GM13976 (cell line): Measurements from ENCODE around the gene HPS5.
A peak's percentile ranks its signal among the peaks of the same experiment; 100 is the strongest.
"Not testable (repeated sequence)": the region's sequence is repeated elsewhere in the genome, so short reads cannot be mapped to it uniquely, and the experiment has no call there.

Experiments
- DNase-seq: peaks from one replicate; pipeline ENCODE4 v3.0.0; 2012; ENCODE audit warnings: low spot score
- in situ Hi-C: fragments of 300-500 bp; cut with MboI; formaldehyde crosslinking; loops from one replicate; pipeline ENCODE4 v1.12.0; 2022; ENCODE audit warnings: low sequenced_read_pairs, mixed read lengths, inconsistent platforms; ENCODE audit not compliant: unreplicated experiment
- TF ChIP-seq, protein P1 (sequence below): IDR thresholded peaks from 2 replicates; pipeline ENCODE4 v1.5.1; 2012; ENCODE audit warnings: borderline replicate concordance, mild to moderate bottlenecking; ENCODE audit not compliant: insufficient read depth; ENCODE audit errors: extremely low read depth, missing control alignments, control extremely low read depth

HPS5 gene

GRCh38 chr11:18254781-18255361 lies 67.1 kb downstream of the HPS5 start:
- TF ChIP-seq, protein P1, sequence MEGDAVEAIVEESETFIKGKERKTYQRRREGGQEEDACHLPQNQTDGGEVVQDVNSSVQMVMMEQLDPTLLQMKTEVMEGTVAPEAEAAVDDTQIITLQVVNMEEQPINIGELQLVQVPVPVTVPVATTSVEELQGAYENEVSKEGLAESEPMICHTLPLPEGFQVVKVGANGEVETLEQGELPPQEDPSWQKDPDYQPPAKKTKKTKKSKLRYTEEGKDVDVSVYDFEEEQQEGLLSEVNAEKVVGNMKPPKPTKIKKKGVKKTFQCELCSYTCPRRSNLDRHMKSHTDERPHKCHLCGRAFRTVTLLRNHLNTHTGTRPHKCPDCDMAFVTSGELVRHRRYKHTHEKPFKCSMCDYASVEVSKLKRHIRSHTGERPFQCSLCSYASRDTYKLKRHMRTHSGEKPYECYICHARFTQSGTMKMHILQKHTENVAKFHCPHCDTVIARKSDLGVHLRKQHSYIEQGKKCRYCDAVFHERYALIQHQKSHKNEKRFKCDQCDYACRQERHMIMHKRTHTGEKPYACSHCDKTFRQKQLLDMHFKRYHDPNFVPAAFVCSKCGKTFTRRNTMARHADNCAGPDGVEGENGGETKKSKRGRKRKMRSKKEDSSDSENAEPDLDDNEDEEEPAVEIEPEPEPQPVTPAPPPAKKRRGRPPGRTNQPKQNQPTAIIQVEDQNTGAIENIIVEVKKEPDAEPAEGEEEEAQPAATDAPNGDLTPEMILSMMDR = no peak
- DNase-seq = no peak
- in situ Hi-C loops = no loop called here

- in situ Hi-C loops = no loop called here
Observed at GRCh38 chr11:18253778-18254338, 68.1 kb downstream of the HPS5 start.

DNA sequence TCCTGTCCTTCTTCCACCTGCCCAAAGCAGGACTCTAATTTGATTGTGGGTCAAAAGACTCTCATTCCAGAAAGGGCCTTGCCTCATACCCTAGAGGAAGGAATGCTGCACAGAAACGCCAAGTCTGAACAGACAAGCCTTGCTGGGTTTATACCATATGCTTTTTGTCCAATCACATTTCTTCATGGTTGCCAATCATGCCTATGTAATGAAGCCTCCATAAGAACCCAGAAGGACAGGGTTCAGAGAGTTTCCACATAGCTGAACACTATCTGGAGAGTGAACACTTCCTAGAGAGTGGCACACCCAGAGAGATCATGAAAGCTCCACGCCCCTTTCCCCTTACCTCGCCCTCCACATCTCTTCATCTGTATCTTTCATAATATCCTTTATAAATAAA lies 68.7 kb downstream of the HPS5 start:
- in situ Hi-C loops = no loop called here
- TF ChIP-seq, protein P1 = no peak
- DNase-seq = no peak

More at GRCh38 chr11:18253778-18254338, 68.1 kb downstream of the HPS5 start:
- TF ChIP-seq, protein P1 = no peak
- DNase-seq = no peak

- in situ Hi-C loops = loop anchor here (25.0 kb wide), 1 partner anchor 489 kb away; the partner anchor contains the start of gene IGSF22
- no peak for DNase-seq
Observed at GRCh38 chr11:18248561-18248960, 73.4 kb downstream of the HPS5 start, which contains the start of gene SAA2. SAA2 (minus strand) TSS chr11:18248668; CDS start chr11:18248011, 657 bp downstream.

DNA sequence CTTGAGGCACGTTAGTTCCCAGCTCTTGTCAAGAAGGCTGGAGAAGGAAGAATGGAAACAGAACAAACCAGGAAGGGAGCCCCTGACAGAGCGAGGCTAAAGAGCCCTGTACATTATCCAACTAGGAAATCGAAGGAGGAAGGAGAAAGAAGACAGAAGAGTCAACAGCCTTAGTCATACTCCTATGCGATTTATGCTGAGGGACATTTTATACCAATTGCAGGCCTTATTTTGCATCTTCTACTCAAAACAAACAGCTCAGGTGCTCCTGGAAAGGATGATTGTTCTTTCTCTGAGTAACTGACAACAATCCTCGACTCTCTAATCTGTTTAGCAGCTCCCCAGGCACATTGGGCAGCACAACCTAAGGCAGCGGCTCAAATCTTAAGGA lies 74.8 kb downstream of the HPS5 start:
- not testable (repeated sequence) for DNase-seq
- in situ Hi-C loops = loop anchor here (25.0 kb wide), 1 partner anchor 490 kb away; the partner anchor contains the start of gene IGSF22

More at GRCh38 chr11:18248561-18248960, 73.4 kb downstream of the HPS5 start, which contains the start of gene SAA2:
- TF ChIP-seq, protein P1 = no peak

DNA sequence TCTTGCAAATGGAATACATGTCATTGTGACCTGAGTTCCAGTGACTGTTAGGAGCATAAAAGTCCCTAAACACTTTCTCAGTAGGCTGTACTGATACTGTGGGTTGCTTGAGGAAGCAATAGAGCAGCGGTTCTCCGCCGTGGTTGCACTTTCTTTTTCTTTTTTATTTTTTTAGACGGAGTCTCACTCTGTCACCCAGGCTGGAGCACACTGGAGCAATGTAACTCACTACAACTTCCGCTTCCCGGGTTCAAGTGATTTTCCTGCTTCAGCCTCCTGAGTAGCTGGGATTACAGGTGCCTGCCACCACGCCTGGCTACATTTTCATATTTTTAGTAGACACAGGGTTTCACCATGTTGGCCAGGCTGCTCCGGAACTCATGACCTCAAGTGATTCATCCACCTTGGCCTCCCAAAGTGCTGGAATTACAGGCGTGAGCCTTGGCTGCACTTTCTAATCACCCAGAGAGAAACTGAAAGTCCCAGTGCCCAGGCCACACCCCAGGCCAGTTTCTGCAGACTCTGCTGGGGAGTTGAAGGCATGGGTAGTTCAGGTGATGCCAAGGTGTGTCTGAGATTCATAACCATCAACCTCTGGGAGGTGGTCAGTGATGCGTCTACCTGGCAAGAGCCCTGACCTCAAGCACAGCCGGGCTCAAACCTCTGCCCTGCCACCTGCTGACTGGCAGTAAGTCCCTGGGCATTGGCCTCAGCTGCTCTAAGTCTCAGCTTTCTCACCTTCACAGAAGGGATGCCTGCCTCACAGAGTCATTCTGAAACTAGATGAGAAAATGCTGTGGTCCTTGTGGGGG lies 75.4 kb downstream of the HPS5 start:
- in situ Hi-C loops = loop anchor here (25.0 kb wide), 1 partner anchor 491 kb away; the partner anchor contains the start of gene IGSF22
- peak; percentile 64 for DNase-seq

GRCh38 chr11:18245396-18245795 lies 76.5 kb downstream of the HPS5 start:
- in situ Hi-C loops = loop anchor here (25.0 kb wide), 1 partner anchor 492 kb away; the partner anchor contains the start of gene IGSF22
- TF ChIP-seq, protein P1 = no peak
- no peak for DNase-seq
